PC-3 (cell line): ENCODE data around the gene EVPL. TPM values are rescaled to one million over a fixed set of nuclear protein-coding genes. Genes with fewer than 3 reads are reported as not detected.
A peak's percentile ranks its signal among the peaks of the same experiment; 100 is the strongest.

Experiments
- ATAC-seq: fragments of 200-7000 bp; cut with Tn5 transposase; 2 replicates; pipeline ENCODE4 v1.9.1; 2020; ENCODE audit warnings: mild to moderate bottlenecking, moderate library complexity
- BruUV-seq: library from RNA; stranded (reverse); fragments of 400-500 nt; replicated peaks from 2 replicates; lab custom pipeline; 2021; lab: Mats Ljungman, UMichigan
- CTCF ChIA-PET: fragments of 300-600 bp; sonication (Branson Sonifier 250); formaldehyde crosslinking; loops from one replicate; lab custom pipeline; 2022; ENCODE audit warnings: antibody characterized with exemption; lab: Charles Lee
- POLR2A ChIA-PET: fragments of 300-600 bp; sonication (Branson Sonifier 250); formaldehyde crosslinking; loops from one replicate; lab custom pipeline; 2022; ENCODE audit warnings: antibody characterized with exemption; ENCODE audit not compliant: unreplicated experiment; lab: Charles Lee
- DNase-seq: peaks from one replicate; pipeline ENCODE4 v3.0.0-alpha.2; 2015
- H2AFZ ChIP-seq: fragments of 300-600 bp; sonication (generic); 2 replicates; pipeline ENCODE4 v1.6.0; 2016; ENCODE audit warnings: antibody characterized with exemption, low read length
- H3F3A ChIP-seq: fragments of 300-600 bp; sonication (generic); one replicate; pipeline ENCODE4 v1.6.0; 2017; ENCODE audit warnings: antibody characterized with exemption, low read length, control low read depth, mild to moderate bottlenecking; ENCODE audit not compliant: unreplicated experiment
- H3K27ac ChIP-seq: fragments of 300-600 bp; sonication (generic); 2 replicates; pipeline ENCODE4 v1.5.1; 2016; ENCODE audit warnings: mild to moderate bottlenecking, low read length
- H3K27me3 ChIP-seq: fragments of 300-600 bp; sonication (generic); 2 replicates; pipeline ENCODE4 v1.6.1; 2016; ENCODE audit warnings: low read length, mixed read lengths
- H3K36me3 ChIP-seq: fragments of 300-600 bp; sonication (generic); 2 replicates; pipeline ENCODE4 v1.6.1; 2016; ENCODE audit warnings: low read depth, mixed run types, low read length, mixed read lengths
- H3K4me1 ChIP-seq: fragments of 300-600 bp; sonication (generic); 2 replicates; pipeline ENCODE4 v1.5.1; 2016; ENCODE audit warnings: low read length; ENCODE audit not compliant: insufficient read depth
- H3K4me2 ChIP-seq: fragments of 300-600 bp; sonication (generic); 2 replicates; pipeline ENCODE4 v1.6.0; 2016; ENCODE audit warnings: low read length
- H3K4me3 ChIP-seq: fragments of 300-600 bp; sonication (generic); 2 replicates; pipeline ENCODE4 v1.5.1; 2016; ENCODE audit warnings: mild to moderate bottlenecking, low read length, mixed read lengths
- H3K79me2 ChIP-seq: fragments of 300-600 bp; sonication (generic); 2 replicates; pipeline ENCODE4 v1.6.1; 2017; ENCODE audit warnings: low read length, mixed read lengths
- H3K9ac ChIP-seq: fragments of 300-600 bp; sonication (generic); 2 replicates; pipeline ENCODE4 v1.6.0; 2016; ENCODE audit warnings: mild to moderate bottlenecking, low read length
- H3K9me2 ChIP-seq: fragments of 300-600 bp; sonication (generic); replicated peaks from 2 replicates; pipeline ENCODE4 v1.6.1; 2016; ENCODE audit warnings: mixed run types, low read length, mixed read lengths
- H3K9me3 ChIP-seq: fragments of 300-600 bp; sonication (generic); 2 replicates; pipeline ENCODE4 v1.6.1; 2016; ENCODE audit warnings: low read length, mixed read lengths
- H4K20me1 ChIP-seq: fragments of 300-600 bp; sonication (generic); 2 replicates; pipeline ENCODE4 v1.6.1; 2016; ENCODE audit warnings: low read length, mixed read lengths
- CTCF ChIP-seq: fragments of 300-600 bp; sonication (generic); conservative IDR thresholded peaks from 2 replicates; pipeline ENCODE4 v1.5.1; 2017; ENCODE audit warnings: antibody characterized with exemption, low read depth, mild to moderate bottlenecking, low read length
- EZH2 ChIP-seq: fragments of 300-600 bp; sonication (generic); IDR thresholded peaks from one replicate; pipeline ENCODE4 v1.6.1; 2017; ENCODE audit warnings: antibody characterized with exemption, mild to moderate bottlenecking, low read length; ENCODE audit not compliant: unreplicated experiment
- EZH2phosphoT487 ChIP-seq: fragments of 300-600 bp; sonication (generic); IDR thresholded peaks from 2 replicates; pipeline ENCODE4 v1.6.1; 2018; ENCODE audit warnings: mild to moderate bottlenecking, antibody characterized with exemption, low read length, borderline replicate concordance
- intact Hi-C: fragments of 100-400 bp; cut with micrococcal nuclease; formaldehyde crosslinking; loops from 2 replicates; pipeline ENCODE4 v1.9.0; 2023
- total RNA-seq: library from RNA; depleted of rRNA; stranded (reverse); fragments of >200 nt; gene quantifications from 2 replicates; pipeline ENCODE4 v1.2.3, GENCODE V29; 2014

Gene EVPL
- total RNA-seq, 1 experiment from 2014 or later = 38.8 TPM

GRCh38 chr17:75995385-75995925 is 31.7 kb downstream of the EVPL start:
- ChIA-PET POLR2A (no interaction called here), CTCF (no interaction called here)
- no peaks in the 10 kb centered on the region for H3K27me3 ChIP-seq
- H4K20me1 ChIP-seq = no peaks in the 10 kb centered on the region
- no peaks in the 10 kb centered on the region for H3F3A ChIP-seq
- TF ChIP-seq CTCF (no peak), EZH2 (no peak), EZH2phosphoT487 (no peak)
- no peak overlapping the region for H2AFZ ChIP-seq
- H3K4me1 ChIP-seq = peaks cover 32% of the 10 kb centered on the region
- ATAC-seq (no peak), DNase-seq (no peak)
- no peak overlapping the region for H3K4me3 ChIP-seq
- no peak overlapping the region for H3K4me2 ChIP-seq
- peak overlapping the region; percentile 97 for H3K27ac ChIP-seq
- no peaks in the 10 kb centered on the region for H3K9me2 ChIP-seq
- no peak overlapping the region; the same call in 1 of the 2 replicates for H3K9ac ChIP-seq
- H3K36me3 ChIP-seq = 0 out of 2 replicates have a peak, but pooled peaks cover 3% of the 10 kb centered on the region
- H3K9me3 ChIP-seq = no peaks in the 10 kb centered on the region
- no peaks in the 10 kb centered on the region for H3K79me2 ChIP-seq
- intact Hi-C loops = no loop called here
- BruUV-seq = no TSS peak

GRCh38 chr17:75994802-75995370 is 32.2 kb downstream of the EVPL start:
- H3K27ac ChIP-seq = no peak overlapping the region
- no peaks in the 10 kb centered on the region for H3K27me3 ChIP-seq
- H3K79me2 ChIP-seq = no peaks in the 10 kb centered on the region
- no peak for TF ChIP-seq CTCF
- no peak for TF ChIP-seq EZH2phosphoT487
- intact Hi-C loops = no loop called here
- H3K36me3 ChIP-seq = 0 out of 2 replicates have a peak, but pooled peaks cover 3% of the 10 kb centered on the region
- no peak overlapping the region for H3K4me3 ChIP-seq
- H3F3A ChIP-seq = no peaks in the 10 kb centered on the region
- no TSS peak for BruUV-seq
- H3K4me2 ChIP-seq = no peak overlapping the region
- H3K9me2 ChIP-seq = no peaks in the 10 kb centered on the region
- CTCF ChIA-PET = no interaction called here
- H2AFZ ChIP-seq = no peak overlapping the region
- H3K9me3 ChIP-seq = no peaks in the 10 kb centered on the region
- no peak for ATAC-seq
- no peak for DNase-seq
- H3K9ac ChIP-seq = no peak overlapping the region
- H3K4me1 ChIP-seq = peaks cover 32% of the 10 kb centered on the region
- H4K20me1 ChIP-seq = no peaks in the 10 kb centered on the region
- POLR2A ChIA-PET = no interaction called here

- BruUV-seq = no TSS peak
- Histone ChIP-seq H3K27me3 (no peaks in the 10 kb centered on the region), H3K9me3 (no peaks in the 10 kb centered on the region), H3K27ac (no peak overlapping the region), H3F3A (no peaks in the 10 kb centered on the region), H3K9me2 (no peaks in the 10 kb centered on the region), H3K36me3 (0 out of 2 replicates have a peak, but pooled peaks cover 3% of the 10 kb centered on the region), H4K20me1 (no peaks in the 10 kb centered on the region), H3K79me2 (no peaks in the 10 kb centered on the region), H3K4me2 (no peak overlapping the region), H3K4me1 (peaks cover 5% of the 10 kb centered on the region), H2AFZ (no peak overlapping the region), H3K4me3 (no peak overlapping the region), H3K9ac (no peak overlapping the region)
- ChIA-PET CTCF (no interaction called here), POLR2A (interaction anchor here (0.6 kb wide), 1 partner anchor 249 kb away, joined by 12 read pairs; no protein-coding TSS in a partner anchor)
- DNase-seq = no peak
- intact Hi-C loops = no loop called here
- ATAC-seq = no peak
- TF ChIP-seq EZH2 (no peak), CTCF (no peak)
Measured at GRCh38 chr17:75991396-75991795, 35.7 kb downstream of the EVPL start.
